Epithelial cell of esophagus (primary cell): ENCODE results near the gene CDYL.

Experiments used
- DNase-seq: peaks from one replicate; pipeline ENCODE4 v3.0.0; 2010; ENCODE audit warnings: low read depth
- H3K4me3 ChIP-seq: 2 replicates; pipeline ENCODE4 v1.5.1; 2011; ENCODE audit warnings: mild to moderate bottlenecking, low read length, control low read depth
- TF ChIP-seq, protein P1 (sequence below): IDR thresholded peaks from 2 replicates; pipeline ENCODE4 v1.5.1; 2011; ENCODE audit warnings: low read depth, mild to moderate bottlenecking, low read length, control low read depth, inconsistent platforms; ENCODE audit not compliant: insufficient read depth; ENCODE audit errors: missing control alignments

CDYL gene

DNA sequence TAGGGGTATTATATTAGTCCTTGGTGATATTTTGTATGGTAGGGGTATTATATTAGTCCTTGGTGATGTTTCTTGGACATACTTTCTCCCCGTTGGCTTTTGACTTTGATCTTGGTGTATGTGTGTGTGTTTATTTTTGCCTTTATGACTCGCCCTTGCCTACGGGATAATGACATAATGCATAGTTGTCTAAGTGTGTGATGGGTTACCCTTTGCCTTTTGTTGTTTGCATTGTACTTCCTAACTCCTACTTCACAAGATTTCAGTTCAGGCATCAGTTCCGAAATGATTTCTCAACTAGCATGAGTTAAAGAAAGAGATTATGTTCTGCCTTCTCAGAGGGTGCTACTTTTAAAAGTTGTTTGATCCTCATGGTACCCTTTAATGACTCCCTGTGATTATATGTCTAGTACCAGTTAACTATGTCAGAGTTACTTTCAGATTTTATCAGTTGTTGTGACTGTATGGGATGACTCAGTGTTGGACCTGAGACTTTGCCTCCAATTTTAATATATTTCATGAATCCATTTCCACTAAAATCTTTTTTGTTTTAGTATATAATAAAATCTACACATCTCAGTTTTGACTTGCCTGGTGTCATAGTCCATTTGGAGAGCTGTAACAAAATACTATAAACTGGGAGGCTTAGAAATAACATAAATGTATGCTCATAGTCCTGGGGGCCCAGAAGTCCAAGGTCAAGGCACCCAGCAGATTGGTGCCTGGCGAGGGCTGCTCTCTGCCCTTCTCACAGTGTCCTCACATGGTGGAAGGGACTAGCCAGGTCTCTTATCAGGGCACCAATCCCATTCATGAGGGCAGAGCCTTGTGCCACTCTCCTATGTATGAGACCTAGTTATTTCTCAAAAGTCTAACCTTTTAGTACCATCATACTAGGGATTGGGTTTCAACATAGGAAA lies 34.1 kb downstream of the CDYL start:
- TF ChIP-seq, protein P1, sequence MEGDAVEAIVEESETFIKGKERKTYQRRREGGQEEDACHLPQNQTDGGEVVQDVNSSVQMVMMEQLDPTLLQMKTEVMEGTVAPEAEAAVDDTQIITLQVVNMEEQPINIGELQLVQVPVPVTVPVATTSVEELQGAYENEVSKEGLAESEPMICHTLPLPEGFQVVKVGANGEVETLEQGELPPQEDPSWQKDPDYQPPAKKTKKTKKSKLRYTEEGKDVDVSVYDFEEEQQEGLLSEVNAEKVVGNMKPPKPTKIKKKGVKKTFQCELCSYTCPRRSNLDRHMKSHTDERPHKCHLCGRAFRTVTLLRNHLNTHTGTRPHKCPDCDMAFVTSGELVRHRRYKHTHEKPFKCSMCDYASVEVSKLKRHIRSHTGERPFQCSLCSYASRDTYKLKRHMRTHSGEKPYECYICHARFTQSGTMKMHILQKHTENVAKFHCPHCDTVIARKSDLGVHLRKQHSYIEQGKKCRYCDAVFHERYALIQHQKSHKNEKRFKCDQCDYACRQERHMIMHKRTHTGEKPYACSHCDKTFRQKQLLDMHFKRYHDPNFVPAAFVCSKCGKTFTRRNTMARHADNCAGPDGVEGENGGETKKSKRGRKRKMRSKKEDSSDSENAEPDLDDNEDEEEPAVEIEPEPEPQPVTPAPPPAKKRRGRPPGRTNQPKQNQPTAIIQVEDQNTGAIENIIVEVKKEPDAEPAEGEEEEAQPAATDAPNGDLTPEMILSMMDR: no peak
- peak; percentile 90 for DNase-seq
- H3K4me3 ChIP-seq: no peak overlapping the region

DNA sequence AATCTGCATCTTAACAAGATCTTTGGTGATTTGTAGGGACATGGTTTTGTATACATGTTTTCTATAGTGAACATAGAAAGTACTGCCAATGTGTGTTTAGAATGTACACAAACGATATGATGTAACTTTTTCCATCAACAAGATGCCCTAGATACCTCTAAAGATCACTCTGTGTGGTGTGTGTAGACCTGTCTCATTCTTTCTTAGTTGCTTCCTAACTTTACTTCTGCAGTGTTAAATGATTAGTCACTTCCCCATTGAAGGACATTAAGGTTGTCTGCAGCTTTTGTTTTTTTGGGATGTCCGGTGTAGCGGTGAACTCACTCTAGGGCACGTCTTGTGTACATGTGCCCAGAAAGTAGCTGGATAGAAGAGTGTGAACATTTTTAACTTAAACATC lies 35.9 kb downstream of the CDYL start:
- DNase-seq: peak; percentile 28
- H3K4me3 ChIP-seq: no peak overlapping the region
- TF ChIP-seq, protein P1: no peak

DNA sequence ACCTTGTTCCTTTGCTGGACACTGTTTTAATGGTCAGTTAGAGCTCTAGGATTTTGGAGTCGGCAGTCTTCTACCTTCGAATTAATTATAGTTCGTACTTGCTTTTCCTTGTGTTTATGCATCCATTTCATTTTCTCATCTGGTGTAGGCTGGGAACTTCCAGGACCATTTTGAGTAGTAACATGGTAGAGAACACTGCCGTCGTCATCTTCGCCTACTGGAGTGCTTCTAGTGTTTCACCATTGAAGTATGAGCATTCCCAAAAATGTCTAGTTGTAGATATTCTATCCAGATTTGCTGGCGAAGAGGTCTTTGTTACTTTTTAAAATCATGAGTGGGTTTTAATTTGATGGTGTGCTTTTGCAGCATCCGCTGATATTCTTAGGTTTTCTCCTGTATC lies 36.9 kb downstream of the CDYL start:
- TF ChIP-seq, protein P1: no peak
- no peak overlapping the region for H3K4me3 ChIP-seq
- no peak for DNase-seq

DNA sequence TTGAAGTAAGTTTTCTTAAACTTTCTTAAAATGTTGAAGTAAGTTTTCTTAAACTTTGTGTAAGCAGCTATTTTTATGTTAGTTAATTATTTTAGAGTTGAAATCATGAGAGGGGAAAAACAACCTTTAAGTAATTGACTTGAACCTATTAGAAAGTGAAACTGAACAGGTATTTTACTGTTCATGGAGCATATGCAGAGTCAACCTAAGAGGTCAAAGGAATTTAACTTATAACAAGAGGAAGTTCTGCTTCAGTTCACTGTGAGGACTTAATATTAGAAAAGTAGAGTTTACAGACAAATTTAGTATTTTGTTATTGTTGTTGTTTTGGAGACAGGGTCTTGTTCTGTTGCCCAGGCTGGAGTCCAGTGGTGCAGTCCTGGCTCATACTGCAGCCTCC lies 38.0 kb downstream of the CDYL start:
- TF ChIP-seq, protein P1: no peak
- no peak for DNase-seq
- no peak overlapping the region for H3K4me3 ChIP-seq

DNA sequence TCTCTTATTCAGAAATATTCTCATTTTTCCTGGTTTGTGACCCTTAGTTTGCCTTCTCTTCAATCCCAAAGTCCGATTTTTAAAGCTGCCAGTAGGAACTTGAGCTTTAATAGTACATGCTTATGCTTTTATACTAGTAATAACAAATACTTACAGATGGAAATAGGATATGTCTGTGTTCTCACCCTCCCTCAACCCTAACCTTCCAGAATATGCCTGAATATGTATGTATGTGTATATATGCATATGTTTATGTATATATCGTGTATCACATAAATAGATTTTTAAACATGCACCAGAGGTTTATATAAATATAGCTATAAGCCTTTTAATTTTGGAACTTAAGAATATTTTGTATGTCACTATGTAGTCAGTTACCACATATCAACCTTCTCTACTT lies 38.8 kb downstream of the CDYL start:
- DNase-seq: no peak
- no peak overlapping the region for H3K4me3 ChIP-seq

DNA sequence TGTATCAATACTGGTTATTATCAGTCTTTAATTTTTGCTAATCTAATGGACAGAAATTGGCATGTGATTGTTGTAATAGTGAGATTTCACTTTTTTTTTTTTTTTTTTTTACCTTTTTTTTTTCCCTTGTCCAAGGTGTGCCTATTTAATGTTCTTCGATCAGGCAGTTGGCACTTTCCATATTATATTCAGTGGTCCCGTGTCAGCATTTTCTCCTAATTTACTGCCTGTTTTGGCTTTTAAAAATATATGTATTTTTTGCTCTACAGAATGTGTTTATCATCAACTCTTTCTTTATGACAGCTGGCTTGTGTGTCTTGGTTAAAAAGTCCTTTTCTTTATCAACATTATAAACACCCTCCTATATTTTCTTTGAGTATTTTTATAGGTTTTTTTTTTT lies 39.4 kb downstream of the CDYL start:
- no peak overlapping the region for H3K4me3 ChIP-seq

More for the DNA sequence above, 38.8 kb downstream of the CDYL start:
- TF ChIP-seq, protein P1: no peak

More for the DNA sequence above, 39.4 kb downstream of the CDYL start:
- no peak for DNase-seq
- TF ChIP-seq, protein P1: no peak
